PC-9 (cell line): ENCODE data around the gene AKAP12. TPM values are rescaled to one million over a fixed set of nuclear protein-coding genes. Genes with fewer than 3 reads are reported as not detected.

Experiments used
- BruUV-seq: library from RNA; stranded (reverse); fragments of 400-500 nt; replicated peaks from 2 replicates; lab custom pipeline; 2021; lab: Mats Ljungman, UMichigan
- CTCF ChIA-PET: fragments of 300-600 bp; sonication (Branson Sonifier 250); formaldehyde crosslinking; loops from one replicate; lab custom pipeline; 2022; ENCODE audit warnings: antibody characterized with exemption; lab: Charles Lee
- POLR2A ChIA-PET: fragments of 300-600 bp; sonication (Branson Sonifier 250); formaldehyde crosslinking; loops from one replicate; lab custom pipeline; 2022; ENCODE audit warnings: antibody characterized with exemption; ENCODE audit not compliant: unreplicated experiment; lab: Charles Lee
- DNase-seq, 2 experiments: peaks; one replicate each; pipeline versions ENCODE4 v3.0.0 to v3.0.0-alpha.2; 2015 to 2022; ENCODE audit warnings: mixed read lengths in 1 of 2
- H2AFZ ChIP-seq: fragments of 200-600 bp; sonication (generic); 2 replicates; pipeline ENCODE4 v1.8.1; 2017; ENCODE audit warnings: antibody characterized with exemption
- H3F3A ChIP-seq: fragments of 200-600 bp; sonication (generic); 2 replicates; pipeline ENCODE4 v1.8.1; 2017; ENCODE audit warnings: antibody characterized with exemption, mild to moderate bottlenecking, low read depth; ENCODE audit not compliant: insufficient read depth
- H3K27ac ChIP-seq: fragments of 200-600 bp; sonication (generic); 2 replicates; pipeline ENCODE4 v1.6.1; 2016; ENCODE audit warnings: mixed run types
- H3K27me3 ChIP-seq: fragments of 200-600 bp; sonication (generic); 2 replicates; pipeline ENCODE4 v1.6.1; 2016; ENCODE audit warnings: low read depth, mixed run types; ENCODE audit not compliant: insufficient read depth
- H3K36me3 ChIP-seq: fragments of 200-600 bp; sonication (generic); 2 replicates; pipeline ENCODE4 v1.6.1; 2016; ENCODE audit warnings: low read depth, mixed run types
- H3K4me1 ChIP-seq: fragments of 200-600 bp; sonication (generic); replicated peaks from 2 replicates; pipeline ENCODE4 v1.6.1; 2016; ENCODE audit warnings: mixed run types; ENCODE audit not compliant: insufficient read depth
- H3K4me2 ChIP-seq: fragments of 200-600 bp; sonication (generic); 2 replicates; pipeline ENCODE4 v1.6.1; 2017; ENCODE audit warnings: mixed run types
- H3K4me3 ChIP-seq: fragments of 200-600 bp; sonication (generic); 2 replicates; pipeline ENCODE4 v1.6.1; 2016; ENCODE audit warnings: mixed run types
- H3K79me2 ChIP-seq: fragments of 200-600 bp; sonication (generic); 2 replicates; pipeline ENCODE4 v1.6.1; 2017; ENCODE audit warnings: low read depth, mixed run types
- H3K9me2 ChIP-seq: fragments of 200-600 bp; sonication (generic); 2 replicates; pipeline ENCODE4 v1.8.1; 2017; ENCODE audit warnings: mild to moderate bottlenecking; ENCODE audit not compliant: insufficient read depth
- H3K9me3 ChIP-seq: fragments of 200-600 bp; sonication (generic); 2 replicates; pipeline ENCODE4 v1.8.1; 2016; ENCODE audit warnings: low read depth; ENCODE audit not compliant: insufficient read depth
- H4K20me1 ChIP-seq: fragments of 200-600 bp; sonication (generic); 2 replicates; pipeline ENCODE4 v1.8.1; 2017; ENCODE audit not compliant: insufficient read depth
- EZH2 ChIP-seq: fragments of 200-600 bp; sonication (generic); IDR thresholded peaks from 2 replicates; pipeline ENCODE4 v1.8.0; 2017; ENCODE audit warnings: antibody characterized with exemption, low read depth
- intact Hi-C: fragments of 100-400 bp; cut with micrococcal nuclease; formaldehyde crosslinking; loops from one replicate; pipeline ENCODE4 v1.10.0; 2022; ENCODE audit not compliant: unreplicated experiment
- total RNA-seq: library from RNA; stranded (reverse); gene quantifications from 2 replicates; pipeline ENCODE4 v1.2.3, GENCODE V29; 2021
- TF ChIP-seq, protein P1 (sequence below): fragments of 200-600 bp; sonication (generic); conservative IDR thresholded peaks from 2 replicates; pipeline ENCODE4 v1.6.1; 2017; ENCODE audit warnings: mixed run types, antibody characterized with exemption, mild to moderate bottlenecking, moderate library complexity

The AKAP12 gene
- total RNA-seq, 1 experiment from 2014 or later = 12.6 TPM

DNA sequence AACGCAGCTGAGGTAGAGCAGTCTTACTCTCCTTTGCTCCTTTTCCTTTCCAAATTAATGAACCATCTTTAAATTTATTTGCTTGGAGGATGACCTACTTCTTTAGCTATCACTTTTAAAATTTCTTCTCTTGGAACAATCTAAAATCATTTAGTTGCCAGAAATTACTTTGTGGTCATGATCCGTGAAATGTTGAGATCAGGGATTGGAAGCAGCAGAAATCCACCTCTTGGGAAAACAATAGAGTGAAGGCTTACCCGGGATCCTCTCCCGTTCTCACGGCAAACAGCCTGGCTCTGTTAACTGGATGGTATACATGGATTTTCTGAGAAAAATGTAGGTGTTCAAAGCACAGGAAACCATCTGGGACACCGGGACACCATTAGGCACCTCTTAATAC is 7.7 kb downstream of the AKAP12 start:
- ChIA-PET POLR2A (no interaction called here), CTCF (no interaction called here)
- H4K20me1 ChIP-seq = no peaks in the 10 kb centered on the region
- no peak overlapping the region for H3K4me3 ChIP-seq
- H3K4me1 ChIP-seq = peaks cover 9% of the 10 kb centered on the region; the same call in 1 of the 2 replicates
- H3K4me2 ChIP-seq = no peak overlapping the region
- H3K9me2 ChIP-seq = no peaks in the 10 kb centered on the region
- H3K79me2 ChIP-seq = peaks cover 28% of the 10 kb centered on the region
- H3K9me3 ChIP-seq = no peaks in the 10 kb centered on the region
- DNase-seq = no peak
- no peak overlapping the region for H3K27ac ChIP-seq
- TF ChIP-seq, protein P1, sequence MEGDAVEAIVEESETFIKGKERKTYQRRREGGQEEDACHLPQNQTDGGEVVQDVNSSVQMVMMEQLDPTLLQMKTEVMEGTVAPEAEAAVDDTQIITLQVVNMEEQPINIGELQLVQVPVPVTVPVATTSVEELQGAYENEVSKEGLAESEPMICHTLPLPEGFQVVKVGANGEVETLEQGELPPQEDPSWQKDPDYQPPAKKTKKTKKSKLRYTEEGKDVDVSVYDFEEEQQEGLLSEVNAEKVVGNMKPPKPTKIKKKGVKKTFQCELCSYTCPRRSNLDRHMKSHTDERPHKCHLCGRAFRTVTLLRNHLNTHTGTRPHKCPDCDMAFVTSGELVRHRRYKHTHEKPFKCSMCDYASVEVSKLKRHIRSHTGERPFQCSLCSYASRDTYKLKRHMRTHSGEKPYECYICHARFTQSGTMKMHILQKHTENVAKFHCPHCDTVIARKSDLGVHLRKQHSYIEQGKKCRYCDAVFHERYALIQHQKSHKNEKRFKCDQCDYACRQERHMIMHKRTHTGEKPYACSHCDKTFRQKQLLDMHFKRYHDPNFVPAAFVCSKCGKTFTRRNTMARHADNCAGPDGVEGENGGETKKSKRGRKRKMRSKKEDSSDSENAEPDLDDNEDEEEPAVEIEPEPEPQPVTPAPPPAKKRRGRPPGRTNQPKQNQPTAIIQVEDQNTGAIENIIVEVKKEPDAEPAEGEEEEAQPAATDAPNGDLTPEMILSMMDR = no peak
- TF ChIP-seq EZH2 = no peak
- intact Hi-C loops = loop anchor here (10.0 kb wide), 1 partner anchor 77 kb away; no protein-coding TSS in a partner anchor
- H2AFZ ChIP-seq = no peak overlapping the region
- no TSS peak for BruUV-seq
- no peaks in the 10 kb centered on the region for H3F3A ChIP-seq
- no peaks in the 10 kb centered on the region for H3K27me3 ChIP-seq
- no peaks in the 10 kb centered on the region for H3K36me3 ChIP-seq

DNA sequence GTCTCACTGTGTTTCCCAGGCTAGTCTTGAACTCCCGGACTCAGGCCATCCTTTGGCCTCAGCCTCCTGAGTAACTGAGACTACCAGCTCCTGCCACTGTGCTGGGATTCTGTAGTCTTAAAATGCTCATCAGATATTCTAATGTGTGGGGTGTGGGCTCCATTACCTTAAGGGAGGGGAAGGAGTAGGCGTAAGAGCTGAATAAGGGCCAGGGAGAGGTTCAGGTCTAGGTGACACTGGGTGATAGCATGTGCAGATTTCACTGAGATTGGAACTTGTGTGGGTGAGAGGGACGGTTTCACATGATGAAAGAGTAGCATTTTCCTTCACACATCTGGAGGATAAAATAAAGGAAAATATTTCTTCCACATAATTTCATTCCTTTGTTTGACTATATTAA is 8.5 kb downstream of the AKAP12 start:
- Histone ChIP-seq H3K4me1 (peaks cover under 1% of the 10 kb centered on the region; the same call in 1 of the 2 replicates), H3K4me2 (no peak overlapping the region), H3K27ac (no peak overlapping the region), H3K79me2 (peaks cover 20% of the 10 kb centered on the region), H3K9me3 (no peaks in the 10 kb centered on the region), H3K27me3 (no peaks in the 10 kb centered on the region), H3K4me3 (no peak overlapping the region), H2AFZ (no peak overlapping the region), H3F3A (no peaks in the 10 kb centered on the region), H3K36me3 (no peaks in the 10 kb centered on the region), H3K9me2 (no peaks in the 10 kb centered on the region), H4K20me1 (no peaks in the 10 kb centered on the region)
- TF ChIP-seq EZH2 = no peak
- TF ChIP-seq, protein P1 = no peak
- CTCF ChIA-PET = interaction anchor here (0.5 kb wide), 1 partner anchor 1236 kb away, joined by 4 read pairs; no protein-coding TSS in a partner anchor
- intact Hi-C loops = loop anchor here (10.0 kb wide), 1 partner anchor 77 kb away; no protein-coding TSS in a partner anchor
- POLR2A ChIA-PET = no interaction called here
- no TSS peak for BruUV-seq
- no peak for DNase-seq

DNA sequence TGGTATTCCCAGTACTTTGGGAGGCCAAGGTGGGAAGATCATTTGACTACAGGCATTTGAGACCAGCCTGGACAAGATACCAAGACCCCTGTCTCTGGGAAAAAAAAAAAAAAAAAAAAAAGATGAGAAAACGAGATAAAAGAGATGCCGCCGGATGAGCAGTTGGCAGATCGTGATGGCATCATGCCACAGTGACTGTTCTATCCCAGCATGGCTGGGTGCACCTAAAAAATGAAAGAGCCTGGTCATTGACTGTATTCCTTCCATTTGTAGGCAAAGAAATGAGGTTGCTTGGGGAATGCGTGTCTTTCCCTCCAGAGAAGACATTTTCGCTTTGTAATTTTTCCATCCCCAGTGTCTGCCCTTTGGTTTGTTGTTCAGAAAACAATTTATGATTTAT is 12.9 kb downstream of the AKAP12 start:
- H3K4me3 ChIP-seq = no peak overlapping the region
- no peak for DNase-seq
- no peaks in the 10 kb centered on the region for H3K79me2 ChIP-seq
- ChIA-PET POLR2A (no interaction called here), CTCF (no interaction called here)
- H4K20me1 ChIP-seq = no peaks in the 10 kb centered on the region
- no peaks in the 10 kb centered on the region for H3K9me3 ChIP-seq
- no peaks in the 10 kb centered on the region for H3K9me2 ChIP-seq
- H3K27ac ChIP-seq = no peak overlapping the region
- no TSS peak for BruUV-seq
- no peak for TF ChIP-seq EZH2
- TF ChIP-seq, protein P1 = no peak
- H3K4me2 ChIP-seq = no peak overlapping the region
- no peak overlapping the region for H2AFZ ChIP-seq
- no peaks in the 10 kb centered on the region for H3F3A ChIP-seq
- H3K4me1 ChIP-seq = peaks cover 13% of the 10 kb centered on the region
- intact Hi-C loops = no loop called here
- no peaks in the 10 kb centered on the region for H3K27me3 ChIP-seq
- H3K36me3 ChIP-seq = no peaks in the 10 kb centered on the region
